ENCODE results near the gene ZNF182.

DNA sequence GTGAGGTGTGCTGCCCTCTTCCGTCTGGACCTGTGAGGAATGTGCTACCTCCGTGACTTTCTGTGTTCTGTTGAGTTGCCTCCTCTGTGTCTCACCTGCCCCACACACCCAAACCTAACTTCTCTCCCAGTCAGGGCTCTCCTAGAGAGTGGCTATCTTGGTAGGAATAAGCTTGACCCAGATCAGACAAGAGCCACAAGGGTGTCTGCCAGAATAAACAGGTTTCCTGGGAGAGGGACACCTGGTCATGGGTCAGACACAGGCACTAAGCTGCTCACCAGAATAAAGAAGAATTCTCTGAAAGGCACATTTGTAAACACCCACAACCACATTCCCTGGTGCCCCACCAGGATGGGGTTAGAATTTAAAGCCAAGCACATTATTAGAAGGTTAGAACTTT lies 11.1 kb downstream of the ZNF182 start:
- TF ChIP-seq POLR2A (IDR thresholded peaks at IDR 0.05) = no peak
- TF ChIP-seq, protein P1, sequence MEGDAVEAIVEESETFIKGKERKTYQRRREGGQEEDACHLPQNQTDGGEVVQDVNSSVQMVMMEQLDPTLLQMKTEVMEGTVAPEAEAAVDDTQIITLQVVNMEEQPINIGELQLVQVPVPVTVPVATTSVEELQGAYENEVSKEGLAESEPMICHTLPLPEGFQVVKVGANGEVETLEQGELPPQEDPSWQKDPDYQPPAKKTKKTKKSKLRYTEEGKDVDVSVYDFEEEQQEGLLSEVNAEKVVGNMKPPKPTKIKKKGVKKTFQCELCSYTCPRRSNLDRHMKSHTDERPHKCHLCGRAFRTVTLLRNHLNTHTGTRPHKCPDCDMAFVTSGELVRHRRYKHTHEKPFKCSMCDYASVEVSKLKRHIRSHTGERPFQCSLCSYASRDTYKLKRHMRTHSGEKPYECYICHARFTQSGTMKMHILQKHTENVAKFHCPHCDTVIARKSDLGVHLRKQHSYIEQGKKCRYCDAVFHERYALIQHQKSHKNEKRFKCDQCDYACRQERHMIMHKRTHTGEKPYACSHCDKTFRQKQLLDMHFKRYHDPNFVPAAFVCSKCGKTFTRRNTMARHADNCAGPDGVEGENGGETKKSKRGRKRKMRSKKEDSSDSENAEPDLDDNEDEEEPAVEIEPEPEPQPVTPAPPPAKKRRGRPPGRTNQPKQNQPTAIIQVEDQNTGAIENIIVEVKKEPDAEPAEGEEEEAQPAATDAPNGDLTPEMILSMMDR (IDR thresholded peaks at IDR 0.05) = no peak
